HL-60 (cell line): ENCODE data around the gene BTF3.
A peak's percentile ranks its signal among the peaks of the same experiment; 100 is the strongest.

Experiments
- DNase-seq, 2 experiments: peaks; one replicate each; pipeline ENCODE4 v3.0.0-alpha.2; 2010 to 2020; ENCODE audit warnings: low read depth in 1 of 2, low spot score in 1 of 2
- H3K27ac ChIP-seq: fragments of 250-450 bp; sonication (Bioruptor Pico); replicated peaks from 2 replicates; pipeline ENCODE4 v1.5.1; 2020; ENCODE audit warnings: mild to moderate bottlenecking, moderate library complexity
- H3K27me3 ChIP-seq: fragments of 250-450 bp; sonication (Bioruptor Pico); 2 replicates; pipeline ENCODE4 v1.5.1; 2021; ENCODE audit warnings: mild to moderate bottlenecking, moderate library complexity; ENCODE audit not compliant: insufficient read depth, poor library complexity, severe bottlenecking
- H3K4me3 ChIP-seq: replicated peaks from 2 replicates; pipeline ENCODE4 v1.5.1; 2011; ENCODE audit warnings: mild to moderate bottlenecking, control low read depth, low read length; ENCODE audit not compliant: insufficient read depth
- CTCF ChIP-seq: IDR thresholded peaks from one replicate; pipeline ENCODE4 v1.5.1; 2011; ENCODE audit warnings: low read length, control low read depth, inconsistent platforms; ENCODE audit not compliant: insufficient read depth
- GABPA ChIP-seq: IDR thresholded peaks from 2 replicates; pipeline ENCODE4 v1.6.1; 2012; ENCODE audit warnings: low read depth
- POLR2AphosphoS5 ChIP-seq: IDR thresholded peaks from 2 replicates; pipeline ENCODE4 v1.6.1; 2012; ENCODE audit warnings: low read depth
- REST ChIP-seq: IDR thresholded peaks from 2 replicates; pipeline ENCODE4 v1.6.1; 2012; ENCODE audit warnings: low read depth; ENCODE audit not compliant: insufficient replicate concordance
- SPI1 ChIP-seq: IDR thresholded peaks from 2 replicates; pipeline ENCODE4 v1.6.1; 2012; ENCODE audit warnings: low read depth, mild to moderate bottlenecking, borderline replicate concordance

The BTF3 gene

GRCh38 chr5:73495772-73496335, 2.4 kb upstream of the BTF3 start:
- TF ChIP-seq GABPA = no peak
- TF ChIP-seq CTCF = no peak
- no peak for TF ChIP-seq REST
- TF ChIP-seq SPI1 = no peak
- TF ChIP-seq POLR2AphosphoS5 = no peak
- H3K27me3 ChIP-seq = no peaks in the 10 kb centered on the region
- no peak for DNase-seq
- no peak overlapping the region for H3K27ac ChIP-seq
- no peak overlapping the region for H3K4me3 ChIP-seq

GRCh38 chr5:73496984-73497457, 1.2 kb upstream of the BTF3 start:
- no peaks in the 10 kb centered on the region for H3K27me3 ChIP-seq
- TF ChIP-seq CTCF (no peak), GABPA (no peak), REST (no peak), POLR2AphosphoS5 (no peak), SPI1 (no peak)
- DNase-seq = no peak
- H3K4me3 ChIP-seq = no peak overlapping the region
- peak overlapping the region; percentile 96 for H3K27ac ChIP-seq

GRCh38 chr5:73497497-73498056, 665 bp upstream of the BTF3 start:
- Histone ChIP-seq H3K4me3 (peak overlapping the region; percentile 76), H3K27ac (peak overlapping the region; percentile 96), H3K27me3 (no peaks in the 10 kb centered on the region)
- DNase-seq = no peak
- TF ChIP-seq GABPA (no peak), POLR2AphosphoS5 (no peak), SPI1 (no peak), REST (no peak), CTCF (no peak)
